BLaER1 (cell line): ENCODE measurements around the gene CACNA1I.
"Not testable (repeated sequence)": the region's sequence is repeated elsewhere in the genome, so short reads cannot be mapped to it uniquely, and the experiment has no call there.

Experiments
- H3K27ac ChIP-seq: shearing (Covaris generic); formaldehyde crosslinking; 2 replicates; pipeline ENCODE4 v1.8.1; 2022
- H3K27me3 ChIP-seq: shearing (Covaris generic); formaldehyde crosslinking; 2 replicates; pipeline ENCODE4 v1.8.1; 2022
- H3K36me3 ChIP-seq: shearing (Covaris generic); formaldehyde crosslinking; 2 replicates; pipeline ENCODE4 v1.8.1; 2022
- H3K4me1 ChIP-seq: shearing (Covaris generic); formaldehyde crosslinking; 2 replicates; pipeline ENCODE4 v1.8.1; 2022
- H3K4me2 ChIP-seq: shearing (Covaris generic); formaldehyde crosslinking; 2 replicates; pipeline ENCODE4 v1.8.1; 2022
- H3K4me3 ChIP-seq: shearing (Covaris generic); formaldehyde crosslinking; 2 replicates; pipeline ENCODE4 v1.8.1; 2022
- H3K9ac ChIP-seq: shearing (Covaris generic); formaldehyde crosslinking; 2 replicates; pipeline ENCODE4 v1.8.1; 2022
- H3K9me3 ChIP-seq: shearing (Covaris generic); formaldehyde crosslinking; 2 replicates; pipeline ENCODE4 v1.8.1; 2022
- H4K20me1 ChIP-seq: shearing (Covaris generic); formaldehyde crosslinking; 2 replicates; pipeline ENCODE4 v1.8.1; 2022
- Cebpa-rat ChIP-seq: shearing (Covaris generic); IDR thresholded peaks from 2 replicates; pipeline ENCODE4 v1.8.1; 2022

The CACNA1I gene

GRCh38 chr22:39570665-39571064 lies at the start of gene CACNA1I:
TSS of gene CACNA1I (plus strand) at chr22:39570753. CDS start at chr22:39570753, 0 bp downstream.
- Histone ChIP-seq H3K27ac (no peak within 1 kb of the TSS), H3K9me3 (peaks cover 8% of the 10 kb centered on the region; the same call in 1 of the 2 replicates), H3K4me1 (peaks cover 43% of the 10 kb centered on the region), H3K27me3 (no peaks in the 10 kb centered on the region), H3K36me3 (no peaks in the 10 kb centered on the region), H3K4me3 (no peak within 1 kb of the TSS), H4K20me1 (no peaks in the 10 kb centered on the region), H3K9ac (no peak within 1 kb of the TSS), H3K4me2 (peak within 1 kb of the TSS; percentile 17; the same call in 1 of the 2 replicates)
- no peak for TF ChIP-seq Cebpa-rat

- H3K9me3 ChIP-seq, H3K27me3 ChIP-seq: not testable (repeated sequence)
- peaks cover 65% of the 10 kb centered on the region for H3K4me1 ChIP-seq
- peak overlapping the region; percentile 98 for H3K4me3 ChIP-seq
- peaks cover 59% of the 10 kb centered on the region for H4K20me1 ChIP-seq
- peaks cover 64% of the 10 kb centered on the region for H3K36me3 ChIP-seq
- peak overlapping the region; percentile 100 for H3K9ac ChIP-seq
- H3K27ac ChIP-seq: peak overlapping the region; percentile 100
- peak overlapping the region; percentile 100 for H3K4me2 ChIP-seq
Observed at GRCh38 chr22:39521106-39521885, 49.3 kb upstream of the CACNA1I start.

GRCh38 chr22:39522091-39522490 lies 48.5 kb upstream of the CACNA1I start:
- H3K27me3 ChIP-seq, H3K9me3 ChIP-seq: not testable (repeated sequence)
- Histone ChIP-seq H3K9ac (peak overlapping the region; percentile 100), H4K20me1 (peaks cover 67% of the 10 kb centered on the region), H3K36me3 (peaks cover 56% of the 10 kb centered on the region), H3K4me3 (peak overlapping the region; percentile 98), H3K27ac (peak overlapping the region; percentile 100; the same call in 1 of the 2 replicates), H3K4me2 (peak overlapping the region; percentile 100), H3K4me1 (peaks cover 73% of the 10 kb centered on the region)

- Histone ChIP-seq H3K36me3 (peaks cover 50% of the 10 kb centered on the region), H3K9me3 (no peaks in the 10 kb centered on the region), H3K27ac (peak overlapping the region; percentile 100; the same call in 1 of the 2 replicates), H3K9ac (peak overlapping the region; percentile 100), H3K27me3 (no peaks in the 10 kb centered on the region), H3K4me2 (peak overlapping the region; percentile 100), H4K20me1 (peaks cover 73% of the 10 kb centered on the region), H3K4me3 (peak overlapping the region; percentile 98), H3K4me1 (peaks cover 77% of the 10 kb centered on the region)
- no peak for TF ChIP-seq Cebpa-rat
Observed at GRCh38 chr22:39522567-39523300, 47.8 kb upstream of the CACNA1I start.

GRCh38 chr22:39524089-39524752 lies 46.3 kb upstream of the CACNA1I start:
- Histone ChIP-seq H3K9me3 (no peaks in the 10 kb centered on the region), H4K20me1 (peaks cover 88% of the 10 kb centered on the region), H3K4me3 (peak overlapping the region; percentile 98; the same call in 1 of the 2 replicates), H3K27me3 (no peaks in the 10 kb centered on the region), H3K36me3 (peaks cover 54% of the 10 kb centered on the region), H3K4me1 (peaks cover 77% of the 10 kb centered on the region), H3K4me2 (peak overlapping the region; percentile 100), H3K9ac (peak overlapping the region; percentile 100; the same call in 1 of the 2 replicates), H3K27ac (no peak overlapping the region)
- no peak for TF ChIP-seq Cebpa-rat

- H3K36me3 ChIP-seq: peaks cover 61% of the 10 kb centered on the region
- H3K27me3 ChIP-seq: no peaks in the 10 kb centered on the region
- H4K20me1 ChIP-seq: peaks cover 96% of the 10 kb centered on the region
- peaks cover 85% of the 10 kb centered on the region for H3K4me1 ChIP-seq
- 0 out of 2 replicates have a peak overlapping the region, but pooled peaks have one; percentile 98 for H3K4me3 ChIP-seq
- peak overlapping the region; percentile 100 for H3K4me2 ChIP-seq
- H3K9me3 ChIP-seq: no peaks in the 10 kb centered on the region
- H3K27ac ChIP-seq: no peak overlapping the region
- no peak for TF ChIP-seq Cebpa-rat
- peak overlapping the region; percentile 19; the same call in 1 of the 2 replicates for H3K9ac ChIP-seq
Observed at GRCh38 chr22:39524753-39525657, 45.5 kb upstream of the CACNA1I start.

GRCh38 chr22:39525658-39525975 lies 44.9 kb upstream of the CACNA1I start:
- Histone ChIP-seq H3K9me3 (no peaks in the 10 kb centered on the region), H3K4me3 (no peak overlapping the region), H3K27ac (no peak overlapping the region), H3K4me1 (peaks cover 91% of the 10 kb centered on the region), H3K27me3 (no peaks in the 10 kb centered on the region), H3K4me2 (peak overlapping the region; percentile 100; the same call in 1 of the 2 replicates), H4K20me1 (peaks cover 99% of the 10 kb centered on the region), H3K36me3 (peaks cover 67% of the 10 kb centered on the region), H3K9ac (peak overlapping the region; percentile 19; the same call in 1 of the 2 replicates)
- TF ChIP-seq Cebpa-rat: no peak

- Histone ChIP-seq H4K20me1 (peaks cover 99% of the 10 kb centered on the region), H3K4me3 (no peak overlapping the region), H3K4me2 (peak overlapping the region; percentile 100), H3K4me1 (peaks cover 99% of the 10 kb centered on the region), H3K27me3 (no peaks in the 10 kb centered on the region), H3K9ac (peak overlapping the region; percentile 81), H3K36me3 (peaks cover 64% of the 10 kb centered on the region), H3K27ac (peak overlapping the region; percentile 90; the same call in 1 of the 2 replicates), H3K9me3 (no peaks in the 10 kb centered on the region)
- no peak for TF ChIP-seq Cebpa-rat
Observed at GRCh38 chr22:39526736-39527171, 43.8 kb upstream of the CACNA1I start.

- Histone ChIP-seq H4K20me1 (peaks cover 92% of the 10 kb centered on the region), H3K4me2 (peak overlapping the region; percentile 100), H3K27ac (peak overlapping the region; percentile 90), H3K9me3 (no peaks in the 10 kb centered on the region), H3K36me3 (peaks cover 56% of the 10 kb centered on the region), H3K4me1 (peaks cover 94% of the 10 kb centered on the region), H3K4me3 (peak overlapping the region; percentile 66; the same call in 1 of the 2 replicates), H3K27me3 (no peaks in the 10 kb centered on the region), H3K9ac (peak overlapping the region; percentile 81)
- TF ChIP-seq Cebpa-rat: no peak; the same call in 1 of the 2 replicates
Observed at GRCh38 chr22:39527481-39527961, 43.0 kb upstream of the CACNA1I start.
